ENCODE measurements around the gene KRTAP19-5.
A peak's percentile ranks its signal among the peaks of the same experiment; 100 is the strongest.
"Not testable (repeated sequence)": the region's sequence is repeated elsewhere in the genome, so short reads cannot be mapped to it uniquely, and the experiment has no call there.

DNA sequence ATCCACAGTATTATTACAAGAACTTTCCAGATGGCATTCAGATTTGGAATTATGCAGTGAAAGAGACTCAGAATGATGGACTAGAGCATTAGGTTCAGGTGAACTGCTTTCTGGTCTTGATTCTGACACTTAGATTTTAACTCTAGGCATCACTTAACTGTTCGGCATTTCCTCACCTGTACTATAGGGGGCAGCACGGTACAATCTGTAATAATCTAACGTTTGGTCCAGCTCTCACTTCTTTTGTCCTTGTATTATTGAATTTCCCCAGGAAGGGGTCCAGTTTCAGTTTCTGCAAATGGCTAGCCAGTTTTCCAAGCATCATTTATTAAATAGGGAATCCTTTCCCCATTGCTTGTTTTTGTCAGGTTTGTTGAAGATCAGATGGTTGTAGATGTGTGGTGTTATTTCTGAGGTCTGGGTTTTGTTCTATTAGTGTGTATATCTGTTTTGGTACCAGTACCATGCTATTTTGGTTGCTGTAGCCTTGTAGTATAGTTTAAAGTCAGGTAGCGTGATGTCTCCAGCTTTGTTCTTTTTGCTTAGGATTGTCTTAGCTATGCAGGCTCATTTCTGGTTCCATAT lies 3.8 kb upstream of the KRTAP19-5 start:
- not testable (repeated sequence) for TF ChIP-seq POLR2A (IDR thresholded peaks at IDR 0.05)
- TF ChIP-seq, protein P1, sequence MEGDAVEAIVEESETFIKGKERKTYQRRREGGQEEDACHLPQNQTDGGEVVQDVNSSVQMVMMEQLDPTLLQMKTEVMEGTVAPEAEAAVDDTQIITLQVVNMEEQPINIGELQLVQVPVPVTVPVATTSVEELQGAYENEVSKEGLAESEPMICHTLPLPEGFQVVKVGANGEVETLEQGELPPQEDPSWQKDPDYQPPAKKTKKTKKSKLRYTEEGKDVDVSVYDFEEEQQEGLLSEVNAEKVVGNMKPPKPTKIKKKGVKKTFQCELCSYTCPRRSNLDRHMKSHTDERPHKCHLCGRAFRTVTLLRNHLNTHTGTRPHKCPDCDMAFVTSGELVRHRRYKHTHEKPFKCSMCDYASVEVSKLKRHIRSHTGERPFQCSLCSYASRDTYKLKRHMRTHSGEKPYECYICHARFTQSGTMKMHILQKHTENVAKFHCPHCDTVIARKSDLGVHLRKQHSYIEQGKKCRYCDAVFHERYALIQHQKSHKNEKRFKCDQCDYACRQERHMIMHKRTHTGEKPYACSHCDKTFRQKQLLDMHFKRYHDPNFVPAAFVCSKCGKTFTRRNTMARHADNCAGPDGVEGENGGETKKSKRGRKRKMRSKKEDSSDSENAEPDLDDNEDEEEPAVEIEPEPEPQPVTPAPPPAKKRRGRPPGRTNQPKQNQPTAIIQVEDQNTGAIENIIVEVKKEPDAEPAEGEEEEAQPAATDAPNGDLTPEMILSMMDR (IDR thresholded peaks at IDR 0.05) = peak in 1 of 3 experiments; percentile 24
